HTR-8/SVneo (cell line): Measurements from ENCODE around the gene GRB7.

Experiments used
- DNase-seq: peaks from one replicate; pipeline ENCODE4 v3.0.0; 2011; ENCODE audit warnings: low spot score, mixed read lengths; ENCODE audit not compliant: insufficient read length
- FAIRE-seq: peaks from 2 replicates; lab custom pipeline; 2011; peaks lifted over from hg19 to GRCh38; lab: Jason Lieb, UNC

GRB7 gene

GRCh38 chr17:39791111-39791992 lies 53.6 kb downstream of the GRB7 start:
- DNase-seq (no peak), FAIRE-seq (no peak)

- FAIRE-seq (no peak), DNase-seq (no peak)
These were observed 54.9 kb downstream of the GRB7 start for GRCh38 chr17:39792526-39793221.

- DNase-seq (no peak), FAIRE-seq (no peak)
These were observed 55.6 kb downstream of the GRB7 start for GRCh38 chr17:39793301-39793872.

- DNase-seq, result no peak
- FAIRE-seq, result no peak
These were observed 56.7 kb downstream of the GRB7 start for GRCh38 chr17:39794249-39794970.
